ENCODE measurements around the gene NISCH.

NISCH gene

DNA sequence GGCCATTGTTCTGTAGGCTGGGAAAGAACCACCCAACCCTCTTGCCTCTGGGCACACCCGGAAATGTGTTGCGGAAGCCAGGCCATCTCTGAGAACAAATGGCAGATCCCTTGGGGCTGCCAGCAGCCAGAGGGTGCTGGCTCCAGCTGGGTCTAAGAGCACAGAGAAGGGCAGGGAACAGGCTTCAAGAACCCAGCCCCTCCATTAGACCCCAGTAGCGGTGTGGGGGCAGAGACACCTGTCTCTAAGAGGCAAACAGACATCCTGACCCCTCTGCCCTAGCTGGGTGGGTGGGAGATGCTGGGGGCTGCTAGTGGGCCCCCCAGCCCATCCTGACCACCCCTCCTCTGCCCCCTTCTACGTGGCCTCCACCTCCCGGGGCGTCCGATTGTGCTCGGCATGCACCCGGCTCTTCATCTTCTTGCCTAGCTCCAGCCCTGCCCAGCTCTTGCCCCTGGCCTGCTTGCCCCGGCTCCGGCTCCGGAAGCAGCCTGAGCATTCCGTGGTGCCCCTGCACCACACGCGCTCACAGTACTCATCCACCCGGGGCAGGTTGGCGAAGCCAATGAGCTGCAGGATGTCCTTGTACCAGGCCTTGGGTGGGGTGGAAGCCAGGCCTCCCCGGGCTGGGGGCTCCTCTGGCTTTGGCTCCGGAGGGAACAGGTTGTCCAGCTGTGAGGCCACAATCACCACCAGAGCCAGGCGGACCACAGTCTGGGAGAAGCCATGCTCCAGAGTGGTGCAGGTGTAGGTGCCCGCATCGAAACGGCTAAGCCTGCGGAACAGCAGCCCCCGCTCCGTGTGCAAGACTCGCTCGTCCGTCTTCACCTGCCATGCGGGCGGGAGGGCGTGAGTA is 19.9 kb upstream of the NISCH start:
- no peaks in the 10 kb centered on the region for H3F3A ChIP-seq (ENCODE audit: insufficient read depth)
- no peaks in the 10 kb centered on the region for H4K20me1 ChIP-seq (ENCODE audit: low read depth, low read length)
- no peaks in the 10 kb centered on the region for H3K9me2 ChIP-seq (replicated peaks; ENCODE audit: insufficient read depth, low read length)
- H2AFZ ChIP-seq (ENCODE audit: low read depth, low read length, severe bottlenecking), result no peak overlapping the region
- H3K9ac ChIP-seq (ENCODE audit: low read length), result no peak overlapping the region
- H3K9me3 ChIP-seq (ENCODE audit: insufficient read depth, low read length), result no peaks in the 10 kb centered on the region
- no peaks in the 10 kb centered on the region for H3K79me2 ChIP-seq (ENCODE audit: insufficient read depth, low read length)
- H3K4me3 ChIP-seq (ENCODE audit: insufficient read depth, low read length, poor library complexity, severe bottlenecking), result no peak overlapping the region
- H3K27ac ChIP-seq (ENCODE audit: low read depth, low read length), result no peak overlapping the region
- no peaks in the 10 kb centered on the region for H3K27me3 ChIP-seq (ENCODE audit: low read length)
- no peaks in the 10 kb centered on the region for H3K36me3 ChIP-seq (ENCODE audit: low read length)
- TF ChIP-seq CTCF (IDR thresholded peaks at IDR 0.05; ENCODE audit: insufficient read depth, low read length, poor library complexity, severe bottlenecking) (no peak), EZH2phosphoT487 (conservative IDR thresholded peaks at IDR 0.05; ENCODE audit: low read length) (no peak)
- no peak overlapping the region for H3K4me2 ChIP-seq (ENCODE audit: low read depth, low read length, poor library complexity, severe bottlenecking)

GRCh38 chr3:52436500-52437149 is 18.8 kb upstream of the NISCH start:
- no peaks in the 10 kb centered on the region for H3F3A ChIP-seq (ENCODE audit: insufficient read depth)
- no peak overlapping the region for H3K9ac ChIP-seq (ENCODE audit: low read length)
- no peaks in the 10 kb centered on the region for H3K9me2 ChIP-seq (replicated peaks; ENCODE audit: insufficient read depth, low read length)
- H3K9me3 ChIP-seq (ENCODE audit: insufficient read depth, low read length), result no peaks in the 10 kb centered on the region
- no peaks in the 10 kb centered on the region for H3K36me3 ChIP-seq (ENCODE audit: low read length)
- no peak overlapping the region for H3K4me2 ChIP-seq (ENCODE audit: low read depth, low read length, poor library complexity, severe bottlenecking)
- no peaks in the 10 kb centered on the region for H4K20me1 ChIP-seq (ENCODE audit: low read depth, low read length)
- TF ChIP-seq CTCF (IDR thresholded peaks at IDR 0.05; ENCODE audit: insufficient read depth, low read length, poor library complexity, severe bottlenecking) (no peak), EZH2phosphoT487 (conservative IDR thresholded peaks at IDR 0.05; ENCODE audit: low read length) (no peak)
- no peaks in the 10 kb centered on the region for H3K79me2 ChIP-seq (ENCODE audit: insufficient read depth, low read length)
- H3K27ac ChIP-seq (ENCODE audit: low read depth, low read length), result no peak overlapping the region
- H3K27me3 ChIP-seq (ENCODE audit: low read length), result no peaks in the 10 kb centered on the region
- no peak overlapping the region for H2AFZ ChIP-seq (ENCODE audit: low read depth, low read length, severe bottlenecking)
- no peak overlapping the region for H3K4me3 ChIP-seq (ENCODE audit: insufficient read depth, low read length, poor library complexity, severe bottlenecking)

DNA sequence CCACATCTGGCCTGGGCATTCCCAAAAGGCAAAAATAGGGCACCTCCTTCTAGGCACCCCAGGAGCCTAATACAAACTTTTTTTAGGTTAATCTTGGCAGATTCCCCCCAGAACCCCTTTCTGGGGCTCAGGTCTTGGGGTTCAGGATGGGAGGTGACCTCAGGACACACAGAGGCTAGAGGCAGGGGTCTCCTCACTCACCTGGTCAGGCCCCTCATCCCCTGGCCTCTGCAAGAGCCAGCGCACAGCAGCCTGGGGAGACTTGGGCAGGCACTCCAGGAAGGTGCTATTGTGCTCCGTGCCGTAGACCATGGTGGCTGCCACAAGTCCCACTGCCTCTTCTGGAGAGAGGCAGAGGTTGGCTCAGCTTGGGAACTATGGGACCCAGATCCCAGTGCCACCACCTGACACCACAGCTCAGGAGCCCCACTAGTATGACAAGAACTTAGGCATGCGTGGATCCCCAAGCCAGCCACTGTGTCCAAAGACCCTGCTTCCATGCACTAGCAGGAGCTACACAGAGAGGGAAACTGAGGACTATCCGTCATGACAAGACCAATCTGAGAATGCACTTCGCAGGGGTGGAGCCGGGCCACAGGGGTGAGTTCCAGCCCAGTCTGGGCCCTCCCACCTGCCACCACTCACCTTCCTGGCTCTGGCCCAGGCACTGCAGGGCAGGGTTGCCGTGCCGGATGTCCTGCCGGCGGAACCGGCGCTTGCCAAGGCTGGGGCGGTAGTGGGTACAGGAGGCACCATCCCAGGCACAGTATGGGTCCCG is 17.9 kb upstream of the NISCH start:
- no peak for TF ChIP-seq EZH2phosphoT487 (conservative IDR thresholded peaks at IDR 0.05; ENCODE audit: low read length)
- TF ChIP-seq CTCF (IDR thresholded peaks at IDR 0.05; ENCODE audit: insufficient read depth, low read length, poor library complexity, severe bottlenecking), result no peak
- Histone ChIP-seq H3K27me3 (ENCODE audit: low read length) (no peaks in the 10 kb centered on the region), H3K27ac (ENCODE audit: low read depth, low read length) (no peak overlapping the region), H3K4me3 (ENCODE audit: insufficient read depth, low read length, poor library complexity, severe bottlenecking) (no peak overlapping the region), H3K79me2 (ENCODE audit: insufficient read depth, low read length) (no peaks in the 10 kb centered on the region), H3K36me3 (ENCODE audit: low read length) (no peaks in the 10 kb centered on the region), H4K20me1 (ENCODE audit: low read depth, low read length) (no peaks in the 10 kb centered on the region), H3F3A (ENCODE audit: insufficient read depth) (no peaks in the 10 kb centered on the region), H3K9ac (ENCODE audit: low read length) (no peak overlapping the region), H3K4me2 (ENCODE audit: low read depth, low read length, poor library complexity, severe bottlenecking) (no peak overlapping the region), H3K9me3 (ENCODE audit: insufficient read depth, low read length) (no peaks in the 10 kb centered on the region), H3K9me2 (replicated peaks; ENCODE audit: insufficient read depth, low read length) (no peaks in the 10 kb centered on the region), H2AFZ (ENCODE audit: low read depth, low read length, severe bottlenecking) (no peak overlapping the region)

Measured in SU-DHL-6 (cell line).